GM12878 (cell line): Measurements from ENCODE around the gene GALK2. TPM values are rescaled to one million over a fixed set of nuclear protein-coding genes. Genes with fewer than 3 reads are reported as not detected.

Experiments
- ATAC-seq: fragments of 200-7000 bp; cut with Tn5 transposase; 3 replicates; pipeline ENCODE4 v1.9.1; 2020; ENCODE audit warnings: mild to moderate bottlenecking, moderate library complexity
- BruUV-seq: library from RNA; stranded (reverse); fragments of 400-500 nt; replicated peaks from 2 replicates; lab custom pipeline; 2021; lab: Mats Ljungman, UMichigan
- CTCF ChIA-PET: fragments of 300-600 bp; sonication (Branson Sonifier 250); formaldehyde crosslinking; extraction: SDS; loops from one replicate; lab custom pipeline; 2021; ENCODE audit warnings: inconsistent platforms; lab: Yijun Ruan, JAX
- POLR2A ChIA-PET: fragments of 350-600 bp; formaldehyde crosslinking; extraction: SDS; loops from one replicate; lab custom pipeline; 2021; ENCODE audit warnings: inconsistent platforms; lab: Charles Lee
- RAD21 ChIA-PET: fragments of 300-600 bp; sonication (Branson Sonifier 250); formaldehyde crosslinking; loops from one replicate; lab custom pipeline; 2023; ENCODE audit warnings: antibody characterized with exemption; ENCODE audit not compliant: unreplicated experiment; lab: Charles Lee
- SMC1A ChIA-PET: fragments of 300-600 bp; sonication (Branson Sonifier 250); formaldehyde crosslinking; loops from one replicate; lab custom pipeline; 2023; ENCODE audit not compliant: unreplicated experiment, uncharacterized antibody; lab: Charles Lee
- DNase-seq: peaks from one replicate; pipeline ENCODE4 v3.0.0-alpha.2; 2011; ENCODE audit warnings: low read depth, low spot score
- FAIRE-seq: peaks from 3 replicates; lab custom pipeline; 2011; peaks lifted over from hg19 to GRCh38; lab: Jason Lieb, UNC
- H2AFZ ChIP-seq: 2 replicates; pipeline ENCODE4 v1.6.0; 2011; ENCODE audit warnings: low read depth, low read length, control low read depth; ENCODE audit not compliant: control insufficient read depth
- H3K27ac ChIP-seq: 2 replicates; pipeline ENCODE4 v1.5.1; 2011; ENCODE audit warnings: control low read depth; ENCODE audit not compliant: control insufficient read depth, insufficient read depth
- H3K27me3 ChIP-seq, 2 experiments: replicated peaks in 1 of 2; 2 replicates each; pipeline versions ENCODE4 v1.6.0 to v1.6.1; 2011; ENCODE audit warnings: low read length in 1 of 2; ENCODE audit not compliant: control insufficient read depth in 2 of 2, insufficient read depth in 2 of 2
- H3K36me3 ChIP-seq, 2 experiments: 2 replicates each; pipeline ENCODE4 v1.5.1; 2011; ENCODE audit warnings: low read length in 1 of 2; ENCODE audit not compliant: control insufficient read depth in 2 of 2, insufficient read depth in 2 of 2
- H3K4me1 ChIP-seq: 2 replicates; pipeline ENCODE4 v1.6.1; 2011; ENCODE audit warnings: mild to moderate bottlenecking, low read length, moderate library complexity, mixed read lengths; ENCODE audit not compliant: control insufficient read depth, insufficient read depth
- H3K4me2 ChIP-seq: 2 replicates; pipeline ENCODE4 v1.6.0; 2011; ENCODE audit warnings: control low read depth; ENCODE audit not compliant: control insufficient read depth, insufficient read depth
- H3K4me3 ChIP-seq: fragments of 200-600 bp; sonication (generic); 2 replicates; pipeline ENCODE4 v1.5.1; 2016
- H3K79me2 ChIP-seq: 2 replicates; pipeline ENCODE4 v1.6.0; 2011; ENCODE audit warnings: low read length; ENCODE audit not compliant: control insufficient read depth, insufficient read depth
- H3K9ac ChIP-seq: 2 replicates; pipeline ENCODE4 v1.8.0; 2011; ENCODE audit warnings: low read length, control low read depth, mixed read lengths; ENCODE audit not compliant: control insufficient read depth, insufficient read depth
- H3K9me3 ChIP-seq: replicated peaks from 3 replicates; pipeline ENCODE4 v1.5.1; 2011; ENCODE audit warnings: mild to moderate bottlenecking, low read length; ENCODE audit not compliant: control insufficient read depth, insufficient read depth
- H4K20me1 ChIP-seq: 2 replicates; pipeline ENCODE4 v1.6.0; 2011; ENCODE audit not compliant: control insufficient read depth, insufficient read depth
- CBFB ChIP-seq: IDR thresholded peaks from 2 replicates; pipeline ENCODE4 v1.6.1; 2016; ENCODE audit warnings: antibody characterized with exemption, low read depth
- DPF2 ChIP-seq: fragments of 450-650 bp; IDR thresholded peaks from 2 replicates; pipeline ENCODE4 v1.6.1; 2017; ENCODE audit warnings: mild to moderate bottlenecking
- EGR1 ChIP-seq, 2 experiments: IDR thresholded peaks; 1 replicate in 1 of 2; 2 replicates in 1 of 2; pipeline ENCODE4 v1.6.1; 2011 to 2012; ENCODE audit warnings: low read depth in 2 of 2, low read length in 2 of 2, borderline replicate concordance in 1 of 2, mild to moderate bottlenecking in 1 of 2, moderate library complexity in 1 of 2
- HCFC1 ChIP-seq: fragments of 150-350 bp; IDR thresholded peaks from 2 replicates; pipeline ENCODE4 v1.6.1; 2014; ENCODE audit warnings: low read length
- MTA2 ChIP-seq: fragments of 450-650 bp; IDR thresholded peaks from 2 replicates; pipeline ENCODE4 v1.6.1; 2016; ENCODE audit warnings: low read depth, mild to moderate bottlenecking, moderate library complexity
- YBX1 ChIP-seq: fragments of 450-650 bp; IDR thresholded peaks from 2 replicates; pipeline ENCODE4 v1.6.1; 2016; ENCODE audit warnings: antibody characterized with exemption
- ZNF622 ChIP-seq: fragments of 450-650 bp; IDR thresholded peaks from 2 replicates; pipeline ENCODE4 v1.6.1; 2017; ENCODE audit warnings: mild to moderate bottlenecking, inconsistent platforms
- WGBS: methylation state at CpG from one replicate; pipeline ENCODE4 v1.1.6; 2016; ENCODE audit warnings: low lambda C conversion rate; ENCODE audit not compliant: insufficient replicate concordance, insufficient coverage; ENCODE audit errors: missing lambda C conversion rate; 5-methylcytosine and 5-hydroxymethylcytosine counted together
- in situ Hi-C: fragments of 300-500 bp; cut with MboI; formaldehyde crosslinking; loops from 9 replicates; pipeline ENCODE4 v1.14.3; 2018; ENCODE audit warnings: mixed read lengths
- intact Hi-C: fragments of 100-400 bp; cut with micrococcal nuclease; formaldehyde crosslinking; loops from one replicate; pipeline ENCODE4 v1.14.2; 2022; ENCODE audit not compliant: unreplicated experiment
- polyA plus RNA-seq, 11 experiments: library from polyadenylated mRNA; depleted of rRNA in 4 of 11; unstranded in 6 of 11; stranded (reverse) in 5 of 11; fragments of >200 nt; fragmentation: Nextera tagmentation in 4 of 11; fragmentation: Illumina TruSeq in 1 of 11; extraction: Ambion mirVana in 4 of 11; extraction: Trizol in 1 of 11; gene quantifications; 1 replicate in 1 of 11; 2 replicates in 10 of 11; pipeline versions ENCODE4 v1.2.1 to v1.2.3, GENCODE V29; 2011 to 2016; ENCODE audit warnings: inconsistent platforms in 2 of 11, missing spikeins in 2 of 11, low read depth in 1 of 11
- total RNA-seq, 4 experiments: library from RNA; depleted of rRNA in 3 of 4; stranded (reverse); fragments of >200 nt in 3 of 4; fragmentation: Illumina TruSeq in 1 of 4; extraction: Trizol in 1 of 4; gene quantifications; 2 replicates each; pipeline versions ENCODE4 v1.2.1 to v1.2.3, GENCODE V29; 2013 to 2021
- TF ChIP-seq, protein P1 (sequence below): fragments of 150-350 bp; IDR thresholded peaks from 2 replicates; pipeline ENCODE4 v1.6.1; 2016; ENCODE audit warnings: low read depth, low read length
- TF ChIP-seq, protein P2 (sequence below): fragments of 450-650 bp; IDR thresholded peaks from 2 replicates; pipeline ENCODE4 v1.6.1; 2016; ENCODE audit warnings: mild to moderate bottlenecking

GALK2 gene
- total and polyA plus RNA-seq, 10 of the 15 experiments (the other 5 are each of a cell fraction or from before 2014, with no cell fraction given): 11.9 to 26.7 (median 15.4) TPM

DNA sequence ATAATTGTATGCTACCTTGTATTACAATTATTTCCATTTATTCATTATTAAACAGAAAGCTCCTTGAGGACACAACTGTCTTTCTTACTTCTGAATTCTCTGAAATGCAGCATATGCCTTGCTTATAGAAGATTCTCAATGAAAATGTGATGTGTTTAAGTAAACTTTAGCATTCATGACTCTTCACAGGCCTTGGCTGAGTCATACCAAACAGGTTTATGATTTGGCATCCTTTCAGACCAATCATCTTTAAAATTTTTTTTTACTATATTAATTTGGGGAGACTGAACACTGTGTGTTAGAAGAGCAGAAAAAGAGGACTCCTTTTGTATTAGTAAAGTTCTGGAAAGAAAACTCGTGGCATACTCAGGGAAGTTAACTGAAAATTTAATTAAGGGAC is 6.4 kb upstream of the GALK2 start:
- no peaks in the 10 kb centered on the region for H3K36me3 ChIP-seq
- in situ Hi-C loops: loop anchor here (25.0 kb wide), 1 partner anchor 801 kb away; no protein-coding TSS in a partner anchor
- no peak for DNase-seq
- SMC1A ChIA-PET: no interaction called here
- no peaks in the 10 kb centered on the region for H3K9me3 ChIP-seq
- no peaks in the 10 kb centered on the region for H3K27me3 ChIP-seq
- WGBS: 76% methylated on average over 1 of the region's 1 CpG
- no peak overlapping the region for H3K9ac ChIP-seq
- H3K27ac ChIP-seq: no peak overlapping the region
- BruUV-seq: no TSS peak
- no peak overlapping the region for H3K4me3 ChIP-seq
- H2AFZ ChIP-seq: no peak overlapping the region
- TF ChIP-seq EGR1 (IDR thresholded peaks at IDR 0.05; ENCODE audit: borderline replicate concordance in 1 of 2, low read depth in 2 of 2, low read length in 2 of 2) (no peak), YBX1 (no peak), DPF2 (no peak), CBFB (no peak), ZNF622 (no peak), HCFC1 (no peak), MTA2 (no peak)
- TF ChIP-seq, protein P1, sequence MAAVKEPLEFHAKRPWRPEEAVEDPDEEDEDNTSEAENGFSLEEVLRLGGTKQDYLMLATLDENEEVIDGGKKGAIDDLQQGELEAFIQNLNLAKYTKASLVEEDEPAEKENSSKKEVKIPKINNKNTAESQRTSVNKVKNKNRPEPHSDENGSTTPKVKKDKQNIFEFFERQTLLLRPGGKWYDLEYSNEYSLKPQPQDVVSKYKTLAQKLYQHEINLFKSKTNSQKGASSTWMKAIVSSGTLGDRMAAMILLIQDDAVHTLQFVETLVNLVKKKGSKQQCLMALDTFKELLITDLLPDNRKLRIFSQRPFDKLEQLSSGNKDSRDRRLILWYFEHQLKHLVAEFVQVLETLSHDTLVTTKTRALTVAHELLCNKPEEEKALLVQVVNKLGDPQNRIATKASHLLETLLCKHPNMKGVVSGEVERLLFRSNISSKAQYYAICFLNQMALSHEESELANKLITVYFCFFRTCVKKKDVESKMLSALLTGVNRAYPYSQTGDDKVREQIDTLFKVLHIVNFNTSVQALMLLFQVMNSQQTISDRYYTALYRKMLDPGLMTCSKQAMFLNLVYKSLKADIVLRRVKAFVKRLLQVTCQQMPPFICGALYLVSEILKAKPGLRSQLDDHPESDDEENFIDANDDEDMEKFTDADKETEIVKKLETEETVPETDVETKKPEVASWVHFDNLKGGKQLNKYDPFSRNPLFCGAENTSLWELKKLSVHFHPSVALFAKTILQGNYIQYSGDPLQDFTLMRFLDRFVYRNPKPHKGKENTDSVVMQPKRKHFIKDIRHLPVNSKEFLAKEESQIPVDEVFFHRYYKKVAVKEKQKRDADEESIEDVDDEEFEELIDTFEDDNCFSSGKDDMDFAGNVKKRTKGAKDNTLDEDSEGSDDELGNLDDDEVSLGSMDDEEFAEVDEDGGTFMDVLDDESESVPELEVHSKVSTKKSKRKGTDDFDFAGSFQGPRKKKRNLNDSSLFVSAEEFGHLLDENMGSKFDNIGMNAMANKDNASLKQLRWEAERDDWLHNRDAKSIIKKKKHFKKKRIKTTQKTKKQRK: no peak
- TF ChIP-seq, protein P2, sequence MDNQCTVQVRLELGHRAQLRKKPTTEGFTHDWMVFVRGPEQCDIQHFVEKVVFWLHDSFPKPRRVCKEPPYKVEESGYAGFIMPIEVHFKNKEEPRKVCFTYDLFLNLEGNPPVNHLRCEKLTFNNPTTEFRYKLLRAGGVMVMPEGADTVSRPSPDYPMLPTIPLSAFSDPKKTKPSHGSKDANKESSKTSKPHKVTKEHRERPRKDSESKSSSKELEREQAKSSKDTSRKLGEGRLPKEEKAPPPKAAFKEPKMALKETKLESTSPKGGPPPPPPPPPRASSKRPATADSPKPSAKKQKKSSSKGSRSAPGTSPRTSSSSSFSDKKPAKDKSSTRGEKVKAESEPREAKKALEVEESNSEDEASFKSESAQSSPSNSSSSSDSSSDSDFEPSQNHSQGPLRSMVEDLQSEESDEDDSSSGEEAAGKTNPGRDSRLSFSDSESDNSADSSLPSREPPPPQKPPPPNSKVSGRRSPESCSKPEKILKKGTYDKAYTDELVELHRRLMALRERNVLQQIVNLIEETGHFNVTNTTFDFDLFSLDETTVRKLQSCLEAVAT: no peak
- TF ChIP-seq, all 136 proteins: peak for 0
- intact Hi-C loops: no loop called here
- Histone ChIP-seq H3K4me1 (no peaks in the 10 kb centered on the region), H4K20me1 (no peaks in the 10 kb centered on the region), H3K4me2 (no peak overlapping the region), H3K79me2 (no peaks in the 10 kb centered on the region)
- peak; percentile 38 for FAIRE-seq
- RAD21 ChIA-PET: interaction anchor here (1.2 kb wide), 1 partner anchor 8 kb away, joined by 3 read pairs; the partner anchor contains the start of gene COPS2
- CTCF ChIA-PET: interaction anchor here (0.7 kb wide), 1 partner anchor 26 kb away, joined by 4 read pairs; no protein-coding TSS in a partner anchor
- POLR2A ChIA-PET: no interaction called here
- ATAC-seq: no peak
